HG03378 (cell line): ENCODE results near the gene ESPNL.

Experiments used
- ATAC-seq: cut with Tn5 transposase; IDR thresholded peaks from one replicate; pipeline ENCODE4 v1.9.1; 2021; ENCODE audit warnings: mild to moderate bottlenecking, moderate library complexity; ENCODE audit not compliant: unreplicated experiment

ESPNL gene

GRCh38 chr2:238097988-238098871 lies 1.9 kb upstream of the ESPNL start:
- ATAC-seq: no peak

- ATAC-seq: no peak
These were observed 1.0 kb upstream of the ESPNL start for GRCh38 chr2:238098901-238099713.

DNA sequence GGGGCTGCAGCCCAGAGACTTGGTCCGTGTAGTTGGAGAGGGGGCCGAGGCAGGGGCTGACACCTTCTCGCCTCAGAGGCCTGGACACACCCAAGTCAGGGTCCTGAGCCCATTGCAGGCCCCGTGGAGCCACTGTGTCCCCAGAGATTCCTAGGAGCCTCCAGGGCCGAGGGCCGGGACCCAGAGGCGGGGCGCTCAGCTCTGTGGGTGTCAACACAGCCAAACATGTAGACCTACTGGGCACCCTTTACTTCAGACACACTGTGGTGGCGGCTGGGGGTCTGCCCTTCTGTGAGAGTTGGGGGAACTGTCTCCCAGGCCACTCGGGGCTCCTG lies 459 bp upstream of the ESPNL start:
- no peak for ATAC-seq

- no peak for ATAC-seq
These were observed 956 bp downstream of the ESPNL start for GRCh38 chr2:238100821-238101771.

DNA sequence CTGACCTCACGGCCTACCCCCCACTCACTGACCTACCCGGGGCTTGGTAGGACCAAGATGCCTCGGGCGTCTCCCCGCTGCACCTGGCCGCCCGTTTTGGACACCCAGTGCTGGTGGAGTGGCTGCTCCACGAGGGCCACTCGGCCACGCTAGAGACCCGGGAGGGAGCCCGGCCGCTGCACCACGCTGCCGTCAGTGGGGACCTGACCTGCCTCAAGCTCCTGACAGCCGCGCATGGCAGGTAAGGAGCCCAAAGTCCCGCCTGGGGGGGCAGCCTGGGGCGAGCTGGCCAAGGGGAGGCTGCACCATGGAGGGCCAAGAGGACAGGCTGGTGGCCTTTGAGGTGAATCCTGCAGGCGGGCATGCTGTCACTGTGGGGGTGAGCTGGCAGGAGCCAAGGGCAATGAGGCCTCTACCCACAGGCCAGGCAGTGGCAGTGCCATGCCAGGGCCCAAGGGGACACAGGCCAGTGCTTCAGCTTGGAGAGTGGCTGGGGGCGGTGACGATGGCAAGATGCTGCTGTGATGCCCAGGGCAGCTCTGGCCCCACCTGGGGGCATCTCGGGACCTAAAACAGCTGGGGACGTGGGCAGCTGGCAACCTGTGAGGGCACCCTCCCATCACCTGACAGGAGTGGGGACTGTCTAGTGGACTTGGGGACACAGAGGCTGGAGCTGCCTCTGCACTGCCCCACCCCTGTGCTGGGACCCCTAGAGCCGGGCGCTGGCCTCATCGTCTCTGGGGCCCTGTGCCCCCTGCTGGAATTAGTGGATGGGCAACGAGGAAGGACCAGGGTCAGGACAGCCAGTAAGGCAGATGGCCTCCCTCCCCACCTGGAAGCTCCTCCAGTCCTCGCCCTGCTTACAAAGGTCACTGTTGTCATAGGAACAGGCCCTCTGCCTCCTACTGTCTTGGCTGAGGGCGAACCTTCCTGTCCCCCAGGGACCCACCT lies 2.0 kb downstream of the ESPNL start:
- no peak for ATAC-seq

DNA sequence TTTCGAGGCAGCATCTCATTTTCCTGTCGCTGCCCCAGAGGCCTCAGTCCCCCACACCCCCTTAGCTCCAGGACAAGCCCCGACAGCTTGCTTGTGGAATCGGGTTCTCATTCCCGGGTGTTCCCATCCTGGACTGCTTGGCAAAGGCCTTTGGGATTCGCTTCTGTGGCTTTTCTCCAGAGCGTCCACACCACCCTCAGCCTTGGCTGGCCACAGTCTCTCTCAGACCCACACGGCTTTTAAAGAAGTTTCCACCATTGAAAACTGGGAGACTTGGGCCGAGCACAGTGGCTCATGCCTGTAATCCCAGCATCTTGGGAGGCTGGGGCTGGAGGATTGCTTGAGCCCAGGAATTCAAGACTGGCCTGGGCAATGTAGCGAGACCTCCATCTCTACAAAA lies 2.7 kb downstream of the ESPNL start:
- ATAC-seq: no peak

GRCh38 chr2:238103465-238104225 lies 3.5 kb downstream of the ESPNL start:
- no peak for ATAC-seq

DNA sequence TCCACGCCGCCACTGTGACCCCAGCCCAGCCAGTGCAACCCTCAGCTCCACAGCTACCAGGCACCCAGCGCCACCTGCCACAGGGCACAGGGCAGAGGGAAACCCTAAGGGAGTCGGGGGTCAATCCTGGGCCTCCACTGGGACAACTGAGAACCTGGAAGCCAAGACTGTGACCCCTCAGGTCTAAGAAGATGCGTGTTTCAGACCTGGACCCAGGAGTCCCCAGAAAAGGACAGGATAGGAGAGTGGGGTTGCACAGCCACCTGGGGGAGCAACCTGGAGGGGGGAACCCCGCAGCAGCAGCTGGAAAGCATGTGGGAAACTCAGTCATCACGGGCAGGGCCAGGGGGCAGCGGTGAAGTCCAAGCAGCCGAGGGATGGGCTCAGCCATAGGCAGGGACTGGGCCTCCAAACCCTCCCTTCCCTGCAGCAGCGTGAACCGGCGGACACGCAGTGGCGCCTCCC lies 4.1 kb downstream of the ESPNL start:
- no peak for ATAC-seq

- ATAC-seq: no peak
These were observed 4.7 kb downstream of the ESPNL start for GRCh38 chr2:238104691-238105371.

GRCh38 chr2:238105506-238106338 lies 5.6 kb downstream of the ESPNL start:
- no peak for ATAC-seq

DNA sequence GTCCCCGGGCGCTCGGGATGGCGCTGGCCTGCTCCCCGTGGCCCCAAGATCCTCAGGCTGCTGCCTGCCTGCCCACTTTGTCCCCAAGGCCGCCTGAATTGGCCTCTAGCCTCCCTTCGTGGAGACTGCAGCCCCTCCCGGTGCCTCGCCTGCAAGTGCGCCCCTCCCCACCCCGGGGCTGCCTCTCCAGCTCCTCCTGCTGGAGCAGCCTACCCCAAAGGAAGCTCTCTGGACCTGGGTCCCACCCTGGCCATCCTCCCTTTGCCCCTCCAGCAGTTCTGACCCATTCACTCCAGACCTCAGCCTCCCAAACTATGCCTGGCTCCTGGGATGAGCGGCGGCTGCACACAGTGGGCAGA lies 6.2 kb downstream of the ESPNL start:
- ATAC-seq: no peak

- ATAC-seq: no peak
These were observed 6.8 kb downstream of the ESPNL start for GRCh38 chr2:238106698-238107524.

DNA sequence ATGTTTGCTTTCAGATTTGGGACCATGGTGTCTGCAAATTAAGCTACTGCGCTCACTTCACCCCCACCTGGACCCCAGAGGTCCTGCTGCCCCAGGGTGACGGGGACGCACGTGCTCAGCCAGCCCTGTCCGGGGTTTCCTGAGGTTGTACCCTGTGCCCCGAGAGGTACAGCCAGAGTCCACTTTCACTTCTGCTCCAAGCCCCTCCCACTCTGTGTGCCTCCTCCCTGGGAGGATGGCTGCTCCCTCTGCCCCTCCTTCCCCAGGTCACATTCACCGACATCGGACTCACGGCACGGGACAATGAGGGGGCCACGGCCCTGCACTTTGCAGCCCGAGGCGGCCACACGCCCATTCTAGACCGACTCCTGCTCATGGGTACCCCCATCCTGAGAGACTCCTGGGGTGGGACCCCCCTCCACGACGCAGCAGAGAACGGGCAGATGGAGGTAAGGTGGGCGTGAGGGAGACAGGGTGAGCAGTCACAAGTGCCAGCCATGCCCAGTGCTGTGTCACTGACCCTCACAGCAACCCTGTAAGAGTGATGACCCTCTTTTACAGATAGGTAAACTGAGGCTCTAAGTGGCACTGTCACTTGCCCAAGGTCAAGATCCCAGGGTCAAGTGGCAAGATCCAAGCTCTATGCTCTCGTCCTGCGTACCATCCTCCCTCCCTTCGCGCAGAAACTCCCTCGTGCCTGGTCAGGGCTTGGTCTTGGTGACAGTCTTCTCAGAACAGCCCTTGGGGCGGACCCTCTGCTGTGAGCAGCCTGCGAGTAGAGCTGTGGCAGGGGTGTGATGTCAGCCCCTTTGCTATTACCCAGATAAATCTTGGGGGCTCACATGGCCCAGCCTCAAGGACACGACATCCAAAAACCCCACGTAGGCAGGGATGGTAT lies 7.6 kb downstream of the ESPNL start:
- peak; percentile 62 for ATAC-seq

DNA sequence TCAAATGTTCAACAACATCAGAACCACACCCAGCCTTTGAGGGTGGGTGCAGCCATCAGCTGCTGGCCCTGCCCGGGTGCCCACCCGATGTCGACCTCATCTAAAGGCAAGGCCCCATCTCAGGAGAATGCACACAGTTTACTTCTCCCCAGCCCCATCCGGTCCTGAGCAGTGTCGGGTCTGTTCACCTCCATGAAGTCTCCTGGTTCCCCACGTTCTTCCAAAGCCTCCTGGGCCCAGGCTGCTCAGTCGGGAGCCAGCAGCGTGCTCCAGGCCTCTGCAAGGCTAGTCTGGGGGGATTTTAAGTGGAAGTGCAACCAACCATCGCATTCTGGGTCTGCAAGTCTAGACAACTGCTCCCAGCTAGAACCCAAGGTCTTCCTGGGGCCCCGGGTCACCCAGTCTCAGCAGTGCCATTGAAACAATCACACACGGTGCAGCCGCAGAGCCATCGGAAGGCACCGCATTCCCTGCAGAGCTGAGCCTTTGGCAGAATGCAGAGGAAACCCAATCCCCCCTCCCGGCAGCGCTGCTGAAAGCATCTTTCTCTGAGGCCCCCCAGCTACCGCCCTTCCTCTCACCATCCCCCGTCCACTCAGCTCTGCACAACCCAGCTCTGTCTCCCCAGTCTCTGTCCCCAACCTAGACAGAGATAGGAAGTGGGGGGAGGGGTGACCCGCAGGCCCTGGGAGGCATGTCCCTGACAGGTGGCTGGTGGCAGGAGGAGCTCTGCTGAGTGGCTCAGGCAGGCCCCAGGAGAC lies 8.5 kb downstream of the ESPNL start:
- peak; percentile 55 for ATAC-seq

DNA sequence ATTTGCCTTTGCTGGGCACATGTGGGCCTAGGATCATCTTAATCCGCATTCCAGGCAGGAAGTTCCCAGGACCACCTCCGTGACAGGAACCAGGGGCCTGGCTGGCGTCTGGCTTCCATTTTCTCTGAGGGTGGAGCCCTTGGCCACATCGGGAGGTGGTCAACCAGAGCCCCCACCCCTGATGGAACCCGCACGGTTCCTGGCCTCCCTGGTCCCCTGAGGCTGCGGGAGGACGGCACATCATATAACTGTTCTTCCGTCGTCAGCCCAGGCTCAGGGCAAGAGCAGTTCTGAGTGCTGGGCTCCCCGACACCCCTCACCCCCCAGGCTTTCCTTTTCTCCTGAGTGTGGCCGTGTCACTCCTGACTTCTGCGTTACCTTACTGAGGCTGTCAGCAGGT lies 13.5 kb downstream of the ESPNL start:
- no peak for ATAC-seq
